ENCODE data around the gene BCL11A. TPM values are rescaled to one million over a fixed set of nuclear protein-coding genes. Genes with fewer than 3 reads are reported as not detected.

The BCL11A gene
- total RNA-seq, 3 donors from 2014 or later = 0.64 to 13.5 (median 6.2) TPM

GRCh38 chr2:60528281-60529020, 25.0 kb downstream of the BCL11A start:
- Histone ChIP-seq H3K9me3 (no peaks in the 10 kb centered on the region), H3K27ac (peak overlapping the region; percentile 42 to 57), H3K4me3 (no peak overlapping the region), H3K27me3 (no peaks in the 10 kb centered on the region), H3K4me1 (no peaks in the 10 kb centered on the region), H3K36me3 (no peaks in the 10 kb centered on the region)
- intact Hi-C loops (cut with DNase I; ENCODE audit: low total_unique reads) = no loop called here
- DNase-seq (ENCODE audit: low spot score in 2 of 2) = no peak
- no peak for TF ChIP-seq POLR2A (IDR thresholded peaks at IDR 0.05)
- TF ChIP-seq POLR2AphosphoS5 (IDR thresholded peaks at IDR 0.05) = no peak
- no peak for TF ChIP-seq CTCF (IDR thresholded peaks at IDR 0.05)

DNA sequence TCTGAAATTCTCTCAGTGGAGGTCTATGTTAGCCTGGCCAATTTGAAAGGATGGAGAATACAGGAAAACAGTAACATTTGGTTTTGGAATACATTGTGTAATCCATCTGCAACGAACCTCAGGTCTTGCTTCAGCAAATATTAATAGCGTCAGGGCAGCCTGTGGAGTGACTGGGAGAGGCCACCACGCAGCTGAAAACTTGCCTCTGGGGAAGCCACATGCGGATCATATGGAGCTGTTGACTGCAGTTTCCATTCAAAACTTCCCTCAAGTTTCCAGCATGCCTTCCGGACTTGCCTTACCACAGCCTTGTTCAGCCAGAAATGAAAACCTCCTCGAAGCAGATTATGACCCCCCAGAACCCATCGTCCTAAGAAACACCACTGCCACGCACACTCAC, 25.7 kb downstream of the BCL11A start:
- no peak for DNase-seq (ENCODE audit: low spot score in 2 of 2)
- Histone ChIP-seq H3K9me3 (no peaks in the 10 kb centered on the region), H3K4me3 (no peak overlapping the region), H3K27me3 (no peaks in the 10 kb centered on the region), H3K4me1 (no peaks in the 10 kb centered on the region), H3K36me3 (no peaks in the 10 kb centered on the region), H3K27ac (peak overlapping the region; percentile 42 to 57)
- intact Hi-C loops (cut with DNase I; ENCODE audit: low total_unique reads) = no loop called here
- TF ChIP-seq POLR2A (IDR thresholded peaks at IDR 0.05) (no peak), CTCF (IDR thresholded peaks at IDR 0.05) (no peak), POLR2AphosphoS5 (IDR thresholded peaks at IDR 0.05) (no peak)

DNA sequence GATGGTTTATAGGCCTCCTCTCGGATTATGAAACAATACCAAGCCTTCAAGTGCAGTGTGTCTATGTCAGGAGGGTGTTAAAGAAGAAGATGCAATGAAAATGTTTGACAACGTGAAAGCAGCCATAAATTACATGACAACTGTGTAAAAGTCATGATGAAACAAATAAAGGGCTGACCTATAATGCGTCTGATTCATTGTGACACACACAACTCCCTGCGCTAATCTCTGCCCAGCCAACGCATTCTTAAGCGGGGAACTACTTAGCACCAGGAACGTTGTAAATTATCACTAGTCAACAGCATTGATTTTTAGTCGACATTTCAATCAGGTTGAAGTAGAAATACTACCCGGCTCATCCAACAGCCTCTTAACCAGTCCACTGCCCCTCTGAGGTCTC, 26.8 kb downstream of the BCL11A start:
- H3K4me1 ChIP-seq = no peaks in the 10 kb centered on the region

GRCh38 chr2:60525899-60526298, 27.6 kb downstream of the BCL11A start:
- H3K27me3 ChIP-seq = no peaks in the 10 kb centered on the region
- H3K9me3 ChIP-seq = no peaks in the 10 kb centered on the region
- no peak overlapping the region for H3K27ac ChIP-seq
- H3K4me1 ChIP-seq = no peaks in the 10 kb centered on the region
- TF ChIP-seq CTCF (IDR thresholded peaks at IDR 0.05) (no peak), POLR2A (IDR thresholded peaks at IDR 0.05) (no peak), POLR2AphosphoS5 (IDR thresholded peaks at IDR 0.05) (no peak)
- H3K4me3 ChIP-seq = no peak overlapping the region
- H3K36me3 ChIP-seq = no peaks in the 10 kb centered on the region
- DNase-seq (ENCODE audit: low spot score in 2 of 2) = no peak
- intact Hi-C loops (cut with DNase I; ENCODE audit: low total_unique reads) = no loop called here

More for the DNA sequence above, 26.8 kb downstream of the BCL11A start:
- H3K36me3 ChIP-seq = no peaks in the 10 kb centered on the region
- DNase-seq (ENCODE audit: low spot score in 2 of 2) = no peak
- TF ChIP-seq POLR2A (IDR thresholded peaks at IDR 0.05) (no peak), CTCF (IDR thresholded peaks at IDR 0.05) (no peak), POLR2AphosphoS5 (IDR thresholded peaks at IDR 0.05) (no peak)
- intact Hi-C loops (cut with DNase I; ENCODE audit: low total_unique reads) = no loop called here
- no peak overlapping the region for H3K27ac ChIP-seq
- H3K9me3 ChIP-seq = no peaks in the 10 kb centered on the region
- H3K4me3 ChIP-seq = no peak overlapping the region
- no peaks in the 10 kb centered on the region for H3K27me3 ChIP-seq

DNA sequence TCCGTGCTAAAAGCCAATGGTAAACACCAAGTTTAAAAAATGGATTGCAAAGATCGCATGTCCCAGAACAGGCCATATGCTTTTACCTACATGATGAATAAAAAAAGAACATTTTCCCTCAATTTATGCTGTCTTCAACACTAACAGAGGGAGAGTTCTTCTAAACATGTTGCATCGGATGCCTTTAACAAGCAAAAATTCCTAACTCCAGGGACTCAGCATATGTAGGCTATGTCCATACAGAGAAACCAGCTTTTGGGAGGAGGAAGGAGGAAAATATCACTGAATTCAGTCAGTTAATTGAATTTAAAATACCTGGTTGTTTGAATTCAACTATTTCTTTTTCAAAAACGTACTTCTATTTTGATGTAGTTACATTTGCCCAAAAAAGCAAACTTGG, 28.6 kb downstream of the BCL11A start:
- Histone ChIP-seq H3K4me1 (no peaks in the 10 kb centered on the region), H3K27me3 (no peaks in the 10 kb centered on the region), H3K27ac (no peak overlapping the region), H3K9me3 (no peaks in the 10 kb centered on the region), H3K4me3 (no peak overlapping the region), H3K36me3 (no peaks in the 10 kb centered on the region)
- TF ChIP-seq CTCF (IDR thresholded peaks at IDR 0.05) (no peak), POLR2A (IDR thresholded peaks at IDR 0.05) (no peak), POLR2AphosphoS5 (IDR thresholded peaks at IDR 0.05) (no peak)
- intact Hi-C loops (cut with DNase I; ENCODE audit: low total_unique reads) = no loop called here
- DNase-seq (ENCODE audit: low spot score in 2 of 2) = no peak
